ENCODE results near the gene GABRG3. TPM values are rescaled to one million over a fixed set of nuclear protein-coding genes. Genes with fewer than 3 reads are reported as not detected.

GABRG3 gene
- total and polyA plus RNA-seq, 9 of the 15 experiments (the other 6 are each of a cell fraction or from before 2014, with no cell fraction given), result 4.0 to 15.1 (median 11.2) TPM

- TF ChIP-seq TCF15 (CRISPR knock-in tag; IDR thresholded peaks at IDR 0.05) (no peak), ZBTB8A (IDR thresholded peaks at IDR 0.05; ENCODE audit: partially characterized antibody) (no peak), ZNF12 (CRISPR knock-in tag; IDR thresholded peaks at IDR 0.05) (no peak), MYBL2 (IDR thresholded peaks at IDR 0.05; ENCODE audit: low read depth) (no peak), MYBL2 (CRISPR knock-in tag; IDR thresholded peaks at IDR 0.05; ENCODE audit: borderline replicate concordance) (no peak), MLLT1 (IDR thresholded peaks at IDR 0.05) (peak in 1 of 2 experiments; percentile 64; a peak in 1 of 4 replicates), MYNN (IDR thresholded peaks at IDR 0.05) (no peak; the same call in 1 of the 2 replicates), MYNN (CRISPR knock-in tag; IDR thresholded peaks at IDR 0.05) (no peak), SPI1 (IDR thresholded peaks at IDR 0.05; ENCODE audit: borderline replicate concordance, low read depth, low read length) (no peak), KDM1A (IDR thresholded peaks at IDR 0.05) (peak; percentile 91 to 94), ZNF699 (CRISPR knock-in tag; IDR thresholded peaks at IDR 0.05; ENCODE audit: insufficient replicate concordance) (no peak), ZNF347 (CRISPR knock-in tag; IDR thresholded peaks at IDR 0.05; ENCODE audit: low read depth) (no peak), NFRKB (IDR thresholded peaks at IDR 0.05; ENCODE audit: low read depth) (no peak), SMARCA4 (IDR thresholded peaks at IDR 0.05) (no peak; the same call in 1 of the 2 replicates), CXXC5 (CRISPR knock-in tag; IDR thresholded peaks at IDR 0.05) (peak; percentile 35; the same call in 1 of the 2 replicates), CHD4 (IDR thresholded peaks at IDR 0.05; ENCODE audit: insufficient read depth, insufficient replicate concordance, low read depth, low read length, poor library complexity, severe bottlenecking) (no peak), MTA2 (IDR thresholded peaks at IDR 0.05; ENCODE audit: low read depth) (peak; percentile 35; the same call in 1 of the 2 replicates), ZNF282 (CRISPR knock-in tag; IDR thresholded peaks at IDR 0.05) (no peak), ARID2 (IDR thresholded peaks at IDR 0.05) (no peak), PHB (CRISPR knock-in tag; IDR thresholded peaks at IDR 0.05) (no peak), RBM14 (IDR thresholded peaks at IDR 0.05; ENCODE audit: borderline replicate concordance, insufficient read depth, low read depth, low read length) (no peak), NFYB (IDR thresholded peaks at IDR 0.05; ENCODE audit: extremely low read depth, insufficient read length) (no peak), RBM22 (IDR thresholded peaks at IDR 0.05; ENCODE audit: low read depth, low read length, poor library complexity, severe bottlenecking) (no peak), GABPA (tag; conservative IDR thresholded peaks at IDR 0.05; ENCODE audit: low read depth) (no peak), ZNF551 (CRISPR knock-in tag; IDR thresholded peaks at IDR 0.05) (no peak), TCF7L2 (IDR thresholded peaks at IDR 0.05; ENCODE audit: low read depth, low read length) (no peak), CBX2 (IDR thresholded peaks at IDR 0.05; ENCODE audit: insufficient read depth, low read length, poor library complexity, severe bottlenecking) (no peak), HNRNPL (IDR thresholded peaks at IDR 0.05; ENCODE audit: low read depth, low read length) (no peak)
- TF ChIP-seq, protein P1, sequence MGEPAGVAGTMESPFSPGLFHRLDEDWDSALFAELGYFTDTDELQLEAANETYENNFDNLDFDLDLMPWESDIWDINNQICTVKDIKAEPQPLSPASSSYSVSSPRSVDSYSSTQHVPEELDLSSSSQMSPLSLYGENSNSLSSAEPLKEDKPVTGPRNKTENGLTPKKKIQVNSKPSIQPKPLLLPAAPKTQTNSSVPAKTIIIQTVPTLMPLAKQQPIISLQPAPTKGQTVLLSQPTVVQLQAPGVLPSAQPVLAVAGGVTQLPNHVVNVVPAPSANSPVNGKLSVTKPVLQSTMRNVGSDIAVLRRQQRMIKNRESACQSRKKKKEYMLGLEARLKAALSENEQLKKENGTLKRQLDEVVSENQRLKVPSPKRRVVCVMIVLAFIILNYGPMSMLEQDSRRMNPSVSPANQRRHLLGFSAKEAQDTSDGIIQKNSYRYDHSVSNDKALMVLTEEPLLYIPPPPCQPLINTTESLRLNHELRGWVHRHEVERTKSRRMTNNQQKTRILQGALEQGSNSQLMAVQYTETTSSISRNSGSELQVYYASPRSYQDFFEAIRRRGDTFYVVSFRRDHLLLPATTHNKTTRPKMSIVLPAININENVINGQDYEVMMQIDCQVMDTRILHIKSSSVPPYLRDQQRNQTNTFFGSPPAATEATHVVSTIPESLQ (CRISPR knock-in tag; IDR thresholded peaks at IDR 0.05), result no peak
These were observed 497.2 kb downstream of the GABRG3 start (continued) for GRCh38 chr15:27468151-27468591.

Measured in K562 (cell line).